ENCODE results near the gene GTPBP1.

DNA sequence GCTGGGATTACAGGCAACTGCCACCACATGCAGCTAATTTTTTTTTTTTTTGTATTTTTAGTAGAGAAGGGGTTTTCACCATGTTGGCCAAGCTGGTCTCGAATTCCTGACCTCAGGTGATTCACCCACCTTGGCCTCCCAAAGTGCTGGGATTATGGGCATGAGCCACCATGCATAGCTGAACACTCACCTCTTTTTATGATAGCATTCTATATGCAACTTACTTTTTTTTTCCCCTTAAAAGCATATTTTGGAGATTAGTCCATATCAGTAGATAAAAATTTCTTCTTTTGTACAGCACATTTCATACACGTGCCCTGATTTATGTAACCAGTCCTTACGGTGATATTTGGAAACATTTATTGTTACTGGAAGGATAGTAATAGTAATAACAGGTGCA is 14.6 kb downstream of the GTPBP1 start:
- TF ChIP-seq, protein P1, sequence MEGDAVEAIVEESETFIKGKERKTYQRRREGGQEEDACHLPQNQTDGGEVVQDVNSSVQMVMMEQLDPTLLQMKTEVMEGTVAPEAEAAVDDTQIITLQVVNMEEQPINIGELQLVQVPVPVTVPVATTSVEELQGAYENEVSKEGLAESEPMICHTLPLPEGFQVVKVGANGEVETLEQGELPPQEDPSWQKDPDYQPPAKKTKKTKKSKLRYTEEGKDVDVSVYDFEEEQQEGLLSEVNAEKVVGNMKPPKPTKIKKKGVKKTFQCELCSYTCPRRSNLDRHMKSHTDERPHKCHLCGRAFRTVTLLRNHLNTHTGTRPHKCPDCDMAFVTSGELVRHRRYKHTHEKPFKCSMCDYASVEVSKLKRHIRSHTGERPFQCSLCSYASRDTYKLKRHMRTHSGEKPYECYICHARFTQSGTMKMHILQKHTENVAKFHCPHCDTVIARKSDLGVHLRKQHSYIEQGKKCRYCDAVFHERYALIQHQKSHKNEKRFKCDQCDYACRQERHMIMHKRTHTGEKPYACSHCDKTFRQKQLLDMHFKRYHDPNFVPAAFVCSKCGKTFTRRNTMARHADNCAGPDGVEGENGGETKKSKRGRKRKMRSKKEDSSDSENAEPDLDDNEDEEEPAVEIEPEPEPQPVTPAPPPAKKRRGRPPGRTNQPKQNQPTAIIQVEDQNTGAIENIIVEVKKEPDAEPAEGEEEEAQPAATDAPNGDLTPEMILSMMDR (conservative IDR thresholded peaks at IDR 0.05; ENCODE audit: low read length) = no peak
- TF ChIP-seq EZH2phosphoT487 (IDR thresholded peaks at IDR 0.05; ENCODE audit: borderline replicate concordance, low read depth, low read length) = no peak
